ENCODE results near the gene GMDS. TPM values are rescaled to one million over a fixed set of nuclear protein-coding genes. Genes with fewer than 3 reads are reported as not detected.

The GMDS gene
- total RNA-seq, 1 experiment from 2014 or later = 31.1 TPM

- Histone ChIP-seq H3K9me3 (no peaks in the 10 kb centered on the region), H3K4me3 (ENCODE audit: low read depth, low read length) (no peak overlapping the region), H3K4me1 (no peaks in the 10 kb centered on the region), H3K27me3 (replicated peaks; ENCODE audit: control insufficient read depth, insufficient read depth, low read length) (no peaks in the 10 kb centered on the region), H3K36me3 (ENCODE audit: control insufficient read depth, insufficient read depth, low read length) (no peaks in the 10 kb centered on the region)
- no peaks in the 10 kb centered on the region for H3K36me3 Mint-ChIP-seq (ENCODE audit: insufficient read depth, unreplicated experiment)
- POLR2A ChIA-PET = no interaction called here
- no peak overlapping the region for H3K27ac Mint-ChIP-seq (ENCODE audit: unreplicated experiment)
- CTCF ChIA-PET = no interaction called here
- no peaks in the 10 kb centered on the region for H3K4me1 Mint-ChIP-seq (ENCODE audit: low read depth, unreplicated experiment)
- BruUV-seq (replicated peaks) = no TSS peak
- DNase-seq = no peak
- H3K9me3 Mint-ChIP-seq (ENCODE audit: unreplicated experiment) = no peaks in the 10 kb centered on the region
- H3K27me3 Mint-ChIP-seq (ENCODE audit: insufficient read depth, unreplicated experiment) = no peaks in the 10 kb centered on the region
- intact Hi-C loops (cut with micrococcal nuclease; ENCODE audit: unreplicated experiment) = no loop called here
- no peak overlapping the region for H3K4me3 Mint-ChIP-seq (ENCODE audit: unreplicated experiment)
- TF ChIP-seq CTCF (IDR thresholded peaks at IDR 0.05; ENCODE audit: insufficient read depth in 1 of 2, low read depth in 1 of 2, low read length in 1 of 2, severe bottlenecking in 1 of 2, unreplicated experiment in 1 of 2) = no peak
Measured at GRCh38 chr6:1667805-1668175, 577.6 kb downstream of the GMDS start.

- intact Hi-C loops (cut with micrococcal nuclease; ENCODE audit: unreplicated experiment) = no loop called here
- H3K36me3 Mint-ChIP-seq (ENCODE audit: insufficient read depth, unreplicated experiment) = no peaks in the 10 kb centered on the region
- BruUV-seq (replicated peaks) = no TSS peak
- Histone ChIP-seq H3K9me3 (no peaks in the 10 kb centered on the region), H3K4me3 (ENCODE audit: low read depth, low read length) (no peak overlapping the region), H3K36me3 (ENCODE audit: control insufficient read depth, insufficient read depth, low read length) (no peaks in the 10 kb centered on the region), H3K27me3 (replicated peaks; ENCODE audit: control insufficient read depth, insufficient read depth, low read length) (no peaks in the 10 kb centered on the region), H3K4me1 (no peaks in the 10 kb centered on the region)
- H3K27me3 Mint-ChIP-seq (ENCODE audit: insufficient read depth, unreplicated experiment) = no peaks in the 10 kb centered on the region
- no peaks in the 10 kb centered on the region for H3K4me1 Mint-ChIP-seq (ENCODE audit: low read depth, unreplicated experiment)
- DNase-seq = no peak
- ChIA-PET POLR2A (no interaction called here), CTCF (no interaction called here)
- H3K9me3 Mint-ChIP-seq (ENCODE audit: unreplicated experiment) = no peaks in the 10 kb centered on the region
- no peak for TF ChIP-seq CTCF (IDR thresholded peaks at IDR 0.05; ENCODE audit: insufficient read depth in 1 of 2, low read depth in 1 of 2, low read length in 1 of 2, severe bottlenecking in 1 of 2, unreplicated experiment in 1 of 2)
- H3K4me3 Mint-ChIP-seq (ENCODE audit: unreplicated experiment) = no peak overlapping the region
- no peak overlapping the region for H3K27ac Mint-ChIP-seq (ENCODE audit: unreplicated experiment)
Measured at GRCh38 chr6:1667012-1667804, 578.2 kb downstream of the GMDS start.

GRCh38 chr6:1665214-1665613, 580.2 kb downstream of the GMDS start:
- POLR2A ChIA-PET = no interaction called here
- TF ChIP-seq CTCF (IDR thresholded peaks at IDR 0.05; ENCODE audit: insufficient read depth in 1 of 2, low read depth in 1 of 2, low read length in 1 of 2, severe bottlenecking in 1 of 2, unreplicated experiment in 1 of 2) = no peak
- Histone ChIP-seq H3K4me1 (no peaks in the 10 kb centered on the region), H3K4me3 (ENCODE audit: low read depth, low read length) (no peak overlapping the region), H3K27me3 (replicated peaks; ENCODE audit: control insufficient read depth, insufficient read depth, low read length) (no peaks in the 10 kb centered on the region), H3K36me3 (ENCODE audit: control insufficient read depth, insufficient read depth, low read length) (no peaks in the 10 kb centered on the region), H3K9me3 (no peaks in the 10 kb centered on the region)
- Mint-ChIP-seq H3K27ac (ENCODE audit: unreplicated experiment) (no peak overlapping the region), H3K27me3 (ENCODE audit: insufficient read depth, unreplicated experiment) (no peaks in the 10 kb centered on the region), H3K9me3 (ENCODE audit: unreplicated experiment) (no peaks in the 10 kb centered on the region), H3K36me3 (ENCODE audit: insufficient read depth, unreplicated experiment) (no peaks in the 10 kb centered on the region), H3K4me1 (ENCODE audit: low read depth, unreplicated experiment) (no peaks in the 10 kb centered on the region), H3K4me3 (ENCODE audit: unreplicated experiment) (no peak overlapping the region)
- intact Hi-C loops (cut with micrococcal nuclease; ENCODE audit: unreplicated experiment) = no loop called here
- DNase-seq = no peak
- CTCF ChIA-PET = interaction anchor here (0.5 kb wide), 1 partner anchor 54 kb away, joined by 4 read pairs; no protein-coding TSS in a partner anchor
- BruUV-seq (replicated peaks) = no TSS peak

Measured in Caco-2 (cell line).